ENCODE data around the gene RFX3. TPM values are rescaled to one million over a fixed set of nuclear protein-coding genes. Genes with fewer than 3 reads are reported as not detected.

Gene RFX3
- total RNA-seq, 1 experiment from 2014 or later, result 5.7 TPM

DNA sequence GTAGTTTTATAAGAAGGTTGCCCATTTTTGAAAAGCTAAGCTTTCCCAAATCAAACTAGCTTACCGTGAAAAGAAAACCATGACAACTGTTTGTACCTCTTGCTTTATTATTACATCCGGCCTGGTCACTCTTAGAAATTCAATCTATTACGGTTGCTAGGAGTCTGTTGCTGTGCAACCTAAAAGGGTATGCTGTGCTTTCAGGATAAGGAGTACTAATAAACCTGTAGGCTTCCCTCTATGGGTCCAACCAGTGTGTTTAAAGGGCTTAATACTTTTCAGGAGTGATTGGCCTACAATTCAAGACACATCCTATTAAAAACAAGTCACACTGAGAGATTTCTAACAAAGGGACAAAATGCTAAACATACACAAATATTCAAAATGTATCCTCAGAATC lies 27.1 kb downstream of the RFX3 start:
- BruUV-seq (replicated peaks), result no TSS peak
- in situ Hi-C loops (cut with HindIII; ENCODE audit: low pct_unique_long_range_greater_than_20kb, low sequenced_read_pairs) (no loop called here), intact Hi-C loops (cut with micrococcal nuclease; ENCODE audit: unreplicated experiment) (no loop called here)
- Histone ChIP-seq H3K4me1 (ENCODE audit: control insufficient read depth, insufficient read depth, low read length) (no peaks in the 10 kb centered on the region), H3K27ac (ENCODE audit: low read length) (no peak overlapping the region), H3K36me3 (ENCODE audit: control insufficient read depth, insufficient read depth, low read length) (no peaks in the 10 kb centered on the region), H3K4me3 (ENCODE audit: low read depth in 2 of 2, low read length in 2 of 2) (no peak overlapping the region), H3K9me3 (ENCODE audit: control insufficient read depth, insufficient read depth, low read depth, low read length) (no peaks in the 10 kb centered on the region), H3K27me3 (ENCODE audit: control insufficient read depth, insufficient read depth, low read length) (no peaks in the 10 kb centered on the region)
- POLR2A ChIA-PET, result no interaction called here
- ATAC-seq (no peak), DNase-seq (ENCODE audit: low read depth, low spot score) (no peak)
- TF ChIP-seq, protein P1, sequence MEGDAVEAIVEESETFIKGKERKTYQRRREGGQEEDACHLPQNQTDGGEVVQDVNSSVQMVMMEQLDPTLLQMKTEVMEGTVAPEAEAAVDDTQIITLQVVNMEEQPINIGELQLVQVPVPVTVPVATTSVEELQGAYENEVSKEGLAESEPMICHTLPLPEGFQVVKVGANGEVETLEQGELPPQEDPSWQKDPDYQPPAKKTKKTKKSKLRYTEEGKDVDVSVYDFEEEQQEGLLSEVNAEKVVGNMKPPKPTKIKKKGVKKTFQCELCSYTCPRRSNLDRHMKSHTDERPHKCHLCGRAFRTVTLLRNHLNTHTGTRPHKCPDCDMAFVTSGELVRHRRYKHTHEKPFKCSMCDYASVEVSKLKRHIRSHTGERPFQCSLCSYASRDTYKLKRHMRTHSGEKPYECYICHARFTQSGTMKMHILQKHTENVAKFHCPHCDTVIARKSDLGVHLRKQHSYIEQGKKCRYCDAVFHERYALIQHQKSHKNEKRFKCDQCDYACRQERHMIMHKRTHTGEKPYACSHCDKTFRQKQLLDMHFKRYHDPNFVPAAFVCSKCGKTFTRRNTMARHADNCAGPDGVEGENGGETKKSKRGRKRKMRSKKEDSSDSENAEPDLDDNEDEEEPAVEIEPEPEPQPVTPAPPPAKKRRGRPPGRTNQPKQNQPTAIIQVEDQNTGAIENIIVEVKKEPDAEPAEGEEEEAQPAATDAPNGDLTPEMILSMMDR (IDR thresholded peaks at IDR 0.05), result no peak
- no peak for TF ChIP-seq TCF7L2 (IDR thresholded peaks at IDR 0.05; ENCODE audit: low read depth, low read length)
- TF ChIP-seq, protein P2, sequence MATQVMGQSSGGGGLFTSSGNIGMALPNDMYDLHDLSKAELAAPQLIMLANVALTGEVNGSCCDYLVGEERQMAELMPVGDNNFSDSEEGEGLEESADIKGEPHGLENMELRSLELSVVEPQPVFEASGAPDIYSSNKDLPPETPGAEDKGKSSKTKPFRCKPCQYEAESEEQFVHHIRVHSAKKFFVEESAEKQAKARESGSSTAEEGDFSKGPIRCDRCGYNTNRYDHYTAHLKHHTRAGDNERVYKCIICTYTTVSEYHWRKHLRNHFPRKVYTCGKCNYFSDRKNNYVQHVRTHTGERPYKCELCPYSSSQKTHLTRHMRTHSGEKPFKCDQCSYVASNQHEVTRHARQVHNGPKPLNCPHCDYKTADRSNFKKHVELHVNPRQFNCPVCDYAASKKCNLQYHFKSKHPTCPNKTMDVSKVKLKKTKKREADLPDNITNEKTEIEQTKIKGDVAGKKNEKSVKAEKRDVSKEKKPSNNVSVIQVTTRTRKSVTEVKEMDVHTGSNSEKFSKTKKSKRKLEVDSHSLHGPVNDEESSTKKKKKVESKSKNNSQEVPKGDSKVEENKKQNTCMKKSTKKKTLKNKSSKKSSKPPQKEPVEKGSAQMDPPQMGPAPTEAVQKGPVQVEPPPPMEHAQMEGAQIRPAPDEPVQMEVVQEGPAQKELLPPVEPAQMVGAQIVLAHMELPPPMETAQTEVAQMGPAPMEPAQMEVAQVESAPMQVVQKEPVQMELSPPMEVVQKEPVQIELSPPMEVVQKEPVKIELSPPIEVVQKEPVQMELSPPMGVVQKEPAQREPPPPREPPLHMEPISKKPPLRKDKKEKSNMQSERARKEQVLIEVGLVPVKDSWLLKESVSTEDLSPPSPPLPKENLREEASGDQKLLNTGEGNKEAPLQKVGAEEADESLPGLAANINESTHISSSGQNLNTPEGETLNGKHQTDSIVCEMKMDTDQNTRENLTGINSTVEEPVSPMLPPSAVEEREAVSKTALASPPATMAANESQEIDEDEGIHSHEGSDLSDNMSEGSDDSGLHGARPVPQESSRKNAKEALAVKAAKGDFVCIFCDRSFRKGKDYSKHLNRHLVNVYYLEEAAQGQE (IDR thresholded peaks at IDR 0.05; ENCODE audit: insufficient read depth in 1 of 2, low read depth in 2 of 2, low read length in 1 of 2), result no peak
- TF ChIP-seq POLR2AphosphoS5 (IDR thresholded peaks at IDR 0.05; ENCODE audit: low read depth, low read length), result no peak
- TF ChIP-seq SIN3A (IDR thresholded peaks at IDR 0.05; ENCODE audit: borderline replicate concordance, insufficient read depth, low read depth, low read length), result no peak
- CTCF ChIA-PET, result no interaction called here

DNA sequence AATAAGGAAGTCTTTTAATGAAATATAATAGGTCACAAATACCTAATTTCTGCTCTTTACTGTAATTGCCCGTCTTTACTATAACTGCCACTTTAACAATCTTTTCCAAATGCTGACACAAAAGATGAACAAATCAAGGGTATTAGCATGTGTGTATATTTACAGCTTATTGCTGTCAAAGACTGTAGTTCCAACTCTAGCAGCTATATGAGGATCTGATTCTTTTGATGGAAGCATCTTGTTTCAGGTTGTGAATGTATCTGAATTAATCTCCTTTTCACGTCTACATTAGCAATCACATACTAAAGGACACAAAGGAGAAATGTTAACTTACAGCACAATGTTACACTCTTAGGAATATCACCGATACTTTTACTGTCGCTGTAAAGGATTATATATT lies 27.9 kb downstream of the RFX3 start:
- in situ Hi-C loops (cut with HindIII; ENCODE audit: low pct_unique_long_range_greater_than_20kb, low sequenced_read_pairs), result no loop called here
- BruUV-seq (replicated peaks), result no TSS peak

More for the DNA sequence above, 27.9 kb downstream of the RFX3 start:
- ATAC-seq (no peak), DNase-seq (ENCODE audit: low read depth, low spot score) (no peak)
- intact Hi-C loops (cut with micrococcal nuclease; ENCODE audit: unreplicated experiment), result no loop called here
- Histone ChIP-seq H3K4me1 (ENCODE audit: control insufficient read depth, insufficient read depth, low read length) (no peaks in the 10 kb centered on the region), H3K4me3 (ENCODE audit: low read depth in 2 of 2, low read length in 2 of 2) (no peak overlapping the region), H3K27me3 (ENCODE audit: control insufficient read depth, insufficient read depth, low read length) (no peaks in the 10 kb centered on the region), H3K9me3 (ENCODE audit: control insufficient read depth, insufficient read depth, low read depth, low read length) (no peaks in the 10 kb centered on the region), H3K36me3 (ENCODE audit: control insufficient read depth, insufficient read depth, low read length) (no peaks in the 10 kb centered on the region), H3K27ac (ENCODE audit: low read length) (no peak overlapping the region)
- TF ChIP-seq, protein P2 (IDR thresholded peaks at IDR 0.05; ENCODE audit: insufficient read depth in 1 of 2, low read depth in 2 of 2, low read length in 1 of 2), result no peak
- no peak for TF ChIP-seq SIN3A (IDR thresholded peaks at IDR 0.05; ENCODE audit: borderline replicate concordance, insufficient read depth, low read depth, low read length)
- TF ChIP-seq POLR2AphosphoS5 (IDR thresholded peaks at IDR 0.05; ENCODE audit: low read depth, low read length), result no peak
- TF ChIP-seq TCF7L2 (IDR thresholded peaks at IDR 0.05; ENCODE audit: low read depth, low read length), result no peak
- TF ChIP-seq, protein P1 (IDR thresholded peaks at IDR 0.05), result no peak
- ChIA-PET CTCF (interaction anchor here (0.5 kb wide), 1 partner anchor 1261 kb away, joined by 7 read pairs; no protein-coding TSS in a partner anchor), POLR2A (interaction anchor here (0.6 kb wide), 1 partner anchor 220 kb away, joined by 3 read pairs; no protein-coding TSS in a partner anchor)

Data from Panc1 (cell line).